ENCODE data around the gene CYP20A1.
"Not testable (repeated sequence)": the region's sequence is repeated elsewhere in the genome, so short reads cannot be mapped to it uniquely, and the experiment has no call there.

Gene CYP20A1

DNA sequence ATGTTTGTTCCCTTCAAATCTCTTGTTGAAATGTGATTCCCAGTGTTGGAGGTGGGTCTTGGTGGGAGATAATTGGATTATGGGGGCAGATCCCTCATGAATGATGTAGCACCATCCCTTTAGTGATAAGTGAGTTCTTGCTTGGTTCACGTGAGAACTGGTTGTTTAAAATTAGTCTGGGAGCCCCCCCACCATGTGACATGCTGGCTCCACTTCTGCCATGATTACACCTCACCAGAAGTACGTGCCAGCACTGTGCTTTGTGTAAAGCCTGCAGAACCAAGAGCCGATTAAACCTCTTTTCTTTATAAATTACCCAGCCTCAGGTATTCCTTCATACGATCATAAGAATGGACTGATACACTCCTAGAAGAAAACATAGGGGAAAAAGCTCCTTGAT lies 99.5 kb downstream of the CYP20A1 start:
- Histone ChIP-seq H3K79me2 (ENCODE audit: control insufficient read depth, insufficient read depth, low read length, unreplicated experiment) (peaks cover 83% of the 10 kb centered on the region), H3K27me3 (ENCODE audit: insufficient read depth, low read length) (no peaks in the 10 kb centered on the region), H3K36me3 (ENCODE audit: insufficient read depth, low read length) (peaks cover 11% of the 10 kb centered on the region), H3K4me3 (ENCODE audit: low read depth, low read length) (no peak overlapping the region), H3K4me1 (ENCODE audit: control insufficient read depth, insufficient read depth, low read length, unreplicated experiment) (peaks cover 31% of the 10 kb centered on the region), H2AFZ (ENCODE audit: low read length, unreplicated experiment) (no peak overlapping the region), H3K27ac (ENCODE audit: low read depth, low read length) (no peak overlapping the region)

- peaks cover 72% of the 10 kb centered on the region for H3K79me2 ChIP-seq (ENCODE audit: control insufficient read depth, insufficient read depth, low read length, unreplicated experiment)
- H3K27ac ChIP-seq (ENCODE audit: low read depth, low read length): peak overlapping the region; percentile 36
- peaks cover 17% of the 10 kb centered on the region for H3K36me3 ChIP-seq (ENCODE audit: insufficient read depth, low read length)
- H2AFZ ChIP-seq (ENCODE audit: low read length, unreplicated experiment): no peak overlapping the region
- H3K4me3 ChIP-seq (ENCODE audit: low read depth, low read length): no peak overlapping the region
- peaks cover 28% of the 10 kb centered on the region for H3K4me1 ChIP-seq (ENCODE audit: control insufficient read depth, insufficient read depth, low read length, unreplicated experiment)
- no peaks in the 10 kb centered on the region for H3K27me3 ChIP-seq (ENCODE audit: insufficient read depth, low read length)
Measured at GRCh38 chr2:203340791-203341487, 102.1 kb downstream of the CYP20A1 start.

GRCh38 chr2:203341741-203342310 lies 103.0 kb downstream of the CYP20A1 start:
- Histone ChIP-seq H3K79me2 (ENCODE audit: control insufficient read depth, insufficient read depth, low read length, unreplicated experiment) (peaks cover 70% of the 10 kb centered on the region), H3K36me3 (ENCODE audit: insufficient read depth, low read length) (peaks cover 12% of the 10 kb centered on the region), H2AFZ (ENCODE audit: low read length, unreplicated experiment) (no peak overlapping the region), H3K4me1 (ENCODE audit: control insufficient read depth, insufficient read depth, low read length, unreplicated experiment) (peaks cover 28% of the 10 kb centered on the region), H3K27me3 (ENCODE audit: insufficient read depth, low read length) (no peaks in the 10 kb centered on the region), H3K27ac (ENCODE audit: low read depth, low read length) (peak overlapping the region; percentile 36), H3K4me3 (ENCODE audit: low read depth, low read length) (no peak overlapping the region)

GRCh38 chr2:203342374-203342773 lies 103.6 kb downstream of the CYP20A1 start:
- H2AFZ ChIP-seq (ENCODE audit: low read length, unreplicated experiment); H3K27me3 ChIP-seq (ENCODE audit: insufficient read depth, low read length); H3K4me3 ChIP-seq (ENCODE audit: low read depth, low read length): not testable (repeated sequence)
- peaks cover 28% of the 10 kb centered on the region for H3K4me1 ChIP-seq (ENCODE audit: control insufficient read depth, insufficient read depth, low read length, unreplicated experiment)
- peaks cover 16% of the 10 kb centered on the region for H3K36me3 ChIP-seq (ENCODE audit: insufficient read depth, low read length)
- H3K79me2 ChIP-seq (ENCODE audit: control insufficient read depth, insufficient read depth, low read length, unreplicated experiment): peaks cover 70% of the 10 kb centered on the region
- peak overlapping the region; percentile 36; the same call in 1 of the 2 replicates for H3K27ac ChIP-seq (ENCODE audit: low read depth, low read length)

DNA sequence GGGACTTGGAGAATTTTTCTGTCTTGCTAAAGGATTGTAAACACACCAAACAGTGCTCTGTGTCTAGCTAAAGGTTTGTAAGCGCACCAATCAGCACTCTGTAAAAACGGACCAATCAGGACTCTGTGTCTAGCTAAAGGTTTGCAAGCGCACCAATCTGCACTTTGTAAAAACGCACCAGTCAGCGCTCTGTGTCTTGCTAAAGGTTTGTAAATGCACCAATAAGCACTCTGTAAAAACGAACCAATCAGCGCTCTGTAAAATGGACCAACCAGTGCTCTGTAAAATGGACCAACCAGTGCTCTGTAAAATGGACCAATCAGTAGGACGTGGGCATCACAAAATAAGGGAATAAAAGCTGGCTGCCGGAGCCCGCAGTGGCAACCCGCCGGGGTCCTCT lies 105.8 kb downstream of the CYP20A1 start:
- Histone ChIP-seq H2AFZ (ENCODE audit: low read length, unreplicated experiment) (no peak overlapping the region), H3K4me3 (ENCODE audit: low read depth, low read length) (no peak overlapping the region), H3K79me2 (ENCODE audit: control insufficient read depth, insufficient read depth, low read length, unreplicated experiment) (peaks cover 69% of the 10 kb centered on the region), H3K4me1 (ENCODE audit: control insufficient read depth, insufficient read depth, low read length, unreplicated experiment) (peaks cover 26% of the 10 kb centered on the region), H3K27ac (ENCODE audit: low read depth, low read length) (no peak overlapping the region), H3K36me3 (ENCODE audit: insufficient read depth, low read length) (peaks cover 17% of the 10 kb centered on the region), H3K27me3 (ENCODE audit: insufficient read depth, low read length) (no peaks in the 10 kb centered on the region)

- H2AFZ ChIP-seq (ENCODE audit: low read length, unreplicated experiment): no peak overlapping the region
- no peak overlapping the region for H3K27ac ChIP-seq (ENCODE audit: low read depth, low read length)
- peaks cover 7% of the 10 kb centered on the region for H3K4me1 ChIP-seq (ENCODE audit: control insufficient read depth, insufficient read depth, low read length, unreplicated experiment)
- no peaks in the 10 kb centered on the region for H3K27me3 ChIP-seq (ENCODE audit: insufficient read depth, low read length)
- H3K79me2 ChIP-seq (ENCODE audit: control insufficient read depth, insufficient read depth, low read length, unreplicated experiment): peaks cover 69% of the 10 kb centered on the region
- no peak overlapping the region for H3K4me3 ChIP-seq (ENCODE audit: low read depth, low read length)
- peaks cover 18% of the 10 kb centered on the region for H3K36me3 ChIP-seq (ENCODE audit: insufficient read depth, low read length)
Measured at GRCh38 chr2:203346612-203347011, 107.8 kb downstream of the CYP20A1 start.

DNA sequence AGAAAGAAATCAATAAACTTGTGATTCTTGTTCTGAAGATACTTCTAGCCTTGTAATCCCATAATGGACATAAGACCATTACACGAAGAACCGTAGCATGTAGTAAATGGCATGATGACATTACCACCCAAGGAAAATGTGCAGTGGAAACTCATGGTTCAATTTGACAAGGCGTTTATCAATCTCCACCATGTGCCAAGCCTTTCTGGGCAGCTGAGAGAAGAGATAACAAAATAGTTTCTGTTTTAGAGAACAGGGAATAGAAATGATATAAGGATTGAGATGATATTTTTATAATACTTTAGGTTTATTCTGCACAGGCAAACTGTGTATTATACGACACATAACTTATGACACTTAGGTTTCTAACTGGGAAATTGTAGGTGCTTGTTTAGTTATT lies 108.6 kb downstream of the CYP20A1 start:
- Histone ChIP-seq H3K4me1 (ENCODE audit: control insufficient read depth, insufficient read depth, low read length, unreplicated experiment) (no peaks in the 10 kb centered on the region), H3K36me3 (ENCODE audit: insufficient read depth, low read length) (peaks cover 20% of the 10 kb centered on the region), H2AFZ (ENCODE audit: low read length, unreplicated experiment) (no peak overlapping the region), H3K79me2 (ENCODE audit: control insufficient read depth, insufficient read depth, low read length, unreplicated experiment) (peaks cover 73% of the 10 kb centered on the region), H3K27me3 (ENCODE audit: insufficient read depth, low read length) (no peaks in the 10 kb centered on the region), H3K27ac (ENCODE audit: low read depth, low read length) (no peak overlapping the region), H3K4me3 (ENCODE audit: low read depth, low read length) (no peak overlapping the region)

- no peak overlapping the region for H2AFZ ChIP-seq (ENCODE audit: low read length, unreplicated experiment)
- peaks cover 64% of the 10 kb centered on the region for H3K79me2 ChIP-seq (ENCODE audit: control insufficient read depth, insufficient read depth, low read length, unreplicated experiment)
- no peak overlapping the region for H3K27ac ChIP-seq (ENCODE audit: low read depth, low read length)
- no peaks in the 10 kb centered on the region for H3K4me1 ChIP-seq (ENCODE audit: control insufficient read depth, insufficient read depth, low read length, unreplicated experiment)
- peaks cover 13% of the 10 kb centered on the region; the same call in 1 of the 2 replicates for H3K36me3 ChIP-seq (ENCODE audit: insufficient read depth, low read length)
- H3K4me3 ChIP-seq (ENCODE audit: low read depth, low read length): no peak overlapping the region
- H3K27me3 ChIP-seq (ENCODE audit: insufficient read depth, low read length): no peaks in the 10 kb centered on the region
Measured at GRCh38 chr2:203352604-203353255, 113.9 kb downstream of the CYP20A1 start.

DNA sequence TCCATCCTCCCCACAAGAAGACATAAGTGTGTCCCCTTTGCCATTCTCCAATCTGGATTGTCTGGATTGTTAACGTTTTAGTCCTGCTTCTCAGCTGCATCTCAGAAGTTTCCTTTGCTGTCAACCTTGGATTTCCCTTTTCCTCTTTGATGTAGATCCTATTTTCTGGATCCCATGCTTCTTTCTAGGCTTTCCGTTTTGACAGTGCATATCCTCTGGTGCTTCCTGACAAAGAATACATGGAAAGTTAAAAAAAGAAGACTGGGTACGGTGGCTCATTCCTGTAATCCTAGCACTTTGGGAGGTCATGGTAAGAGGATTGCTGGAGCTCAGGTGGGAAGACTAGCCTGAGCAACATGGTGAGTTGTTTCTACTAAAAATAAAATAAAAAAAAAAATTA lies 116.1 kb downstream of the CYP20A1 start:
- H3K27me3 ChIP-seq (ENCODE audit: insufficient read depth, low read length): no peaks in the 10 kb centered on the region

More for the DNA sequence above, 116.1 kb downstream of the CYP20A1 start:
- peaks cover 56% of the 10 kb centered on the region for H3K79me2 ChIP-seq (ENCODE audit: control insufficient read depth, insufficient read depth, low read length, unreplicated experiment)
- H3K4me3 ChIP-seq (ENCODE audit: low read depth, low read length): no peak overlapping the region
- no peak overlapping the region for H3K27ac ChIP-seq (ENCODE audit: low read depth, low read length)
- no peak overlapping the region for H2AFZ ChIP-seq (ENCODE audit: low read length, unreplicated experiment)
- H3K36me3 ChIP-seq (ENCODE audit: insufficient read depth, low read length): peaks cover 21% of the 10 kb centered on the region; the same call in 1 of the 2 replicates
- H3K4me1 ChIP-seq (ENCODE audit: control insufficient read depth, insufficient read depth, low read length, unreplicated experiment): no peaks in the 10 kb centered on the region

Data from ACC112 (cell line).